Lung (tissue), 12 donors: ENCODE measurements around the gene TTC23. TPM values are rescaled to one million over a fixed set of nuclear protein-coding genes. Genes with fewer than 3 reads are reported as not detected.

Source experiments
- ATAC-seq: fragments of 200-7000 bp; cut with Tn5 transposase; one replicate; pipeline ENCODE4 v1.9.1; 2020; ENCODE audit warnings: moderate number of reproducible peaks; ENCODE audit not compliant: insufficient read depth, low FRiP score
- DNase-seq, 3 donors: peaks; one replicate each; pipeline ENCODE4 v3.0.0-alpha.2; 2013 to 2017
- H3K27ac ChIP-seq, 2 donors: one replicate each; pipeline ENCODE4 v1.5.1; 2013; ENCODE audit warnings: mild to moderate bottlenecking in 2 of 2, moderate library complexity in 2 of 2, control low read depth in 1 of 2, inconsistent platforms in 1 of 2, low read depth in 1 of 2, low read length in 1 of 2
- H3K27me3 ChIP-seq, 3 donors: one replicate each; pipeline ENCODE4 v1.5.1; 2013; ENCODE audit warnings: low read length in 2 of 3; ENCODE audit not compliant: control insufficient read depth in 3 of 3, insufficient read depth in 3 of 3
- H3K36me3 ChIP-seq, 4 donors: one replicate each; pipeline ENCODE4 v1.5.1; 2013; ENCODE audit warnings: low read length in 4 of 4, mild to moderate bottlenecking in 1 of 4, moderate library complexity in 1 of 4; ENCODE audit not compliant: control insufficient read depth in 4 of 4, insufficient read depth in 4 of 4
- H3K4me1 ChIP-seq, 5 donors: one replicate each; pipeline ENCODE4 v1.5.1; 2013; ENCODE audit warnings: low read length in 5 of 5, mild to moderate bottlenecking in 2 of 5, moderate library complexity in 1 of 5; ENCODE audit not compliant: control insufficient read depth in 5 of 5, insufficient read depth in 5 of 5
- H3K4me3 ChIP-seq: one replicate; pipeline ENCODE4 v1.5.1; 2013; ENCODE audit warnings: mild to moderate bottlenecking, control low read depth, moderate library complexity
- H3K9ac ChIP-seq, 2 donors: one replicate each; pipeline ENCODE4 v1.5.1; 2013; ENCODE audit warnings: low read length in 2 of 2, control low read depth in 1 of 2; ENCODE audit not compliant: insufficient read depth in 1 of 2
- H3K9me3 ChIP-seq, 4 donors: one replicate each; pipeline ENCODE4 v1.5.1; 2013; ENCODE audit warnings: low read length in 3 of 4, mild to moderate bottlenecking in 1 of 4, moderate library complexity in 1 of 4; ENCODE audit not compliant: control insufficient read depth in 4 of 4, insufficient read depth in 3 of 4
- WGBS, 2 donors: extraction: QIAGEN DNeasy Blood & Tissue Kit; methylation state at CpG; one replicate each; pipeline ENCODE4 v1.1.7; 2013; 5-methylcytosine and 5-hydroxymethylcytosine counted together
- polyA plus RNA-seq, 2 donors: library from polyadenylated mRNA; stranded (reverse); fragments of 200-250 nt; gene quantifications; one replicate each; pipeline ENCODE4 v1.2.1, GENCODE V29; 2013
- total RNA-seq, 2 donors: library from RNA; depleted of rRNA in 1 of 2; stranded (reverse); fragments of >200 nt in 1 of 2; gene quantifications; one replicate each; pipeline ENCODE4 v1.2.1, GENCODE V29; 2014 to 2021
- TF ChIP-seq, protein P1 (sequence below): IDR thresholded peaks from 2 replicates; pipeline ENCODE4 v1.5.1; 2012; ENCODE audit warnings: mild to moderate bottlenecking; ENCODE audit errors: control extremely low read depth, extremely low read depth
- donor health status: control.
- donor health status: control.
- donor health status: Bipolar disorder and iron deficiency.
- donor health status: healthy.
- donor health status: DM: yes; HTN: yes; CAD: no.

The TTC23 gene
- total and polyA plus RNA-seq, 4 donors = 6.2 to 48.5 (median 10.6) TPM

DNA sequence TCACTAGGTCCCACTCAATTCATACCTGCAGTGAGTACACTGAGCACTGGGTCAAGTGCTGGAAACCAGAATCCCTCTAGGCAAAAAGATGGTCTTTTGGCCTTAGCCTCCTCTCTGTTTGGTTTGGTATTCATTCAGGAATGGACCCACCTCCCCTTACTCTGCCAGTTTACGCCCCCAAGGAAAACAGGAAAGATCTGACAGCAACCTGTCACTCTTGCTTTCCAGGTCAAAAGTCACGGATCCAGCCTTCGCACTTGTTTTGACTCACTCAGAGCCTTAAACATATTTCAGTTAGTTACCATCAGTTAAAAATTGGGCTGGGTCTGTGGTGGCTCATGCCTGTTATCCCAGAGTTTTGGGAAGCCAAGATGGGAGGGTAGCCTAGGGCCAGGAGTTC is 76.4 kb downstream of the TTC23 start:
- ATAC-seq (no peak), DNase-seq (no peak)
- peaks cover 0 to 11% (median 10%) of the 10 kb centered on the region in 4 donors for H3K36me3 ChIP-seq
- no peaks in the 10 kb centered on the region for H3K27me3 ChIP-seq
- no peak overlapping the region for H3K9ac ChIP-seq
- H3K4me1 ChIP-seq = peaks cover 0 to 38% (median 12%) of the 10 kb centered on the region in 5 donors
- no peak overlapping the region for H3K27ac ChIP-seq
- no peaks in the 10 kb centered on the region for H3K9me3 ChIP-seq
- 97 to 98% methylated on average over 3 of the region's 3 CpGs for WGBS, 2 donors
- TF ChIP-seq, protein P1, sequence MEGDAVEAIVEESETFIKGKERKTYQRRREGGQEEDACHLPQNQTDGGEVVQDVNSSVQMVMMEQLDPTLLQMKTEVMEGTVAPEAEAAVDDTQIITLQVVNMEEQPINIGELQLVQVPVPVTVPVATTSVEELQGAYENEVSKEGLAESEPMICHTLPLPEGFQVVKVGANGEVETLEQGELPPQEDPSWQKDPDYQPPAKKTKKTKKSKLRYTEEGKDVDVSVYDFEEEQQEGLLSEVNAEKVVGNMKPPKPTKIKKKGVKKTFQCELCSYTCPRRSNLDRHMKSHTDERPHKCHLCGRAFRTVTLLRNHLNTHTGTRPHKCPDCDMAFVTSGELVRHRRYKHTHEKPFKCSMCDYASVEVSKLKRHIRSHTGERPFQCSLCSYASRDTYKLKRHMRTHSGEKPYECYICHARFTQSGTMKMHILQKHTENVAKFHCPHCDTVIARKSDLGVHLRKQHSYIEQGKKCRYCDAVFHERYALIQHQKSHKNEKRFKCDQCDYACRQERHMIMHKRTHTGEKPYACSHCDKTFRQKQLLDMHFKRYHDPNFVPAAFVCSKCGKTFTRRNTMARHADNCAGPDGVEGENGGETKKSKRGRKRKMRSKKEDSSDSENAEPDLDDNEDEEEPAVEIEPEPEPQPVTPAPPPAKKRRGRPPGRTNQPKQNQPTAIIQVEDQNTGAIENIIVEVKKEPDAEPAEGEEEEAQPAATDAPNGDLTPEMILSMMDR = no peak
- H3K4me3 ChIP-seq = no peak overlapping the region

DNA sequence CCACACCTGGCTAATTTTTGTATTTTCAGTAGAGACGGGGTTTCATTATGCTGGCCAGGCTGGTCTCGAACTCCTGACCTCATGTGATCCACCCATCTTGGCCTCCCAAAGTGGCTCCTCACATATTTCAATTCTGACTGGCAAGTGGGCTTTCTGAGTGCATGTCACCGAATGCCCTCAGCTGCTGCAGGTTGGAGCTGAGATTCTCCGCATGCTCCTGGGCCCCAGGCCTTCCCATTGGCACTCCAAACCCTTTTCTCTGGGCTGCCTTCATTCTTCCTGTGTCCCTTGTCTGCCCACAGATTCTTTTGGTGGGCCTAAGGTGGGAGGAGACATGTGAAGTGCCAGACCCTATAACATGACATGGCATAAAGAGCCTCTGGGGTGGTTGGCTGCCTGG is 77.2 kb downstream of the TTC23 start:
- ATAC-seq (no peak), DNase-seq (no peak)
- Histone ChIP-seq H3K9me3 (no peaks in the 10 kb centered on the region), H3K4me3 (no peak overlapping the region), H3K27ac (no peak overlapping the region), H3K4me1 (peaks cover 0 to 30% (median 12%) of the 10 kb centered on the region in 5 donors), H3K9ac (no peak overlapping the region), H3K36me3 (peaks cover 0 to 13% (median 10%) of the 10 kb centered on the region in 4 donors), H3K27me3 (no peaks in the 10 kb centered on the region)
- 95 to 98% methylated on average over 4 of the region's 4 CpGs for WGBS, 2 donors
- TF ChIP-seq, protein P1 = no peak

GRCh38 chr15:99170476-99171065 is 78.8 kb downstream of the TTC23 start:
- WGBS, 2 donors = 77 to 87% methylated on average over 7 of the region's 7 CpGs
- H3K27ac ChIP-seq = peak overlapping the region in 1 of 2 donors; percentile 51
- peaks cover 0 to 14% (median 8%) of the 10 kb centered on the region in 5 donors for H3K4me1 ChIP-seq
- H3K4me3 ChIP-seq = no peak overlapping the region
- H3K27me3 ChIP-seq = no peaks in the 10 kb centered on the region
- H3K36me3 ChIP-seq = peaks cover 0 to 16% (median 13%) of the 10 kb centered on the region in 4 donors
- no peak overlapping the region for H3K9ac ChIP-seq
- DNase-seq (no peak), ATAC-seq (no peak)
- TF ChIP-seq, protein P1 = no peak
- H3K9me3 ChIP-seq = no peaks in the 10 kb centered on the region
